Tibial artery (tissue), 4 donors: Measurements from ENCODE around the gene ACYP2.

Experiments used
- DNase-seq, 2 donors: peaks; one replicate each; pipeline ENCODE4 v3.0.0-alpha.2; 2019
- H3K27ac ChIP-seq, 2 donors: fragments of 200-600 bp; sonication (generic) in 1 of 2; 1 replicate in 1 of 2; 2 replicates in 1 of 2; pipeline ENCODE4 v1.5.1; 2018 to 2019; ENCODE audit warnings: mild to moderate bottlenecking in 1 of 2
- H3K27me3 ChIP-seq, 2 donors: fragments of 200-600 bp; sonication (generic) in 1 of 2; one replicate each; pipeline versions ENCODE4 v1.5.1 to v1.6.0; 2016 to 2019
- H3K36me3 ChIP-seq, 3 donors: fragments of 200-600 bp; sonication (generic) in 2 of 3; one replicate each; pipeline ENCODE4 v1.5.1; 2016 to 2019; ENCODE audit warnings: mild to moderate bottlenecking in 2 of 3
- H3K4me1 ChIP-seq, 4 donors: fragments of 200-600 bp; sonication (generic) in 2 of 4; 1 replicate in 3 of 4; 2 replicates in 1 of 4; pipeline ENCODE4 v1.5.1; 2016 to 2019
- H3K4me3 ChIP-seq, 2 donors: fragments of 200-600 bp; sonication (generic) in 1 of 2; 1 replicate in 1 of 2; 2 replicates in 1 of 2; pipeline ENCODE4 v1.5.1; 2018 to 2019; ENCODE audit warnings: mild to moderate bottlenecking in 2 of 2
- H3K9me3 ChIP-seq, 3 donors: fragments of 200-600 bp; sonication (generic) in 1 of 3; one replicate each; pipeline ENCODE4 v1.5.1; 2016 to 2019
- CTCF ChIP-seq, 2 experiments: fragments of 200-600 bp in 1 of 2; fragments of 450-650 bp in 1 of 2; IDR thresholded peaks; one replicate each; pipeline ENCODE4 v1.5.1; 2017 to 2019; ENCODE audit warnings: antibody characterized with exemption in 2 of 2, mild to moderate bottlenecking in 1 of 2, moderate library complexity in 1 of 2
- intact Hi-C: fragments of 100-400 bp; cut with DNase I; formaldehyde crosslinking; loops from one replicate; pipeline ENCODE4 v1.15.0; 2023; ENCODE audit warnings: low total_unique reads

The ACYP2 gene

GRCh38 chr2:54083445-54083844 is 32.0 kb upstream of the ACYP2 start:
- Histone ChIP-seq H3K27ac (no peak overlapping the region), H3K9me3 (no peaks in the 10 kb centered on the region), H3K36me3 (no peaks in the 10 kb centered on the region), H3K27me3 (no peaks in the 10 kb centered on the region), H3K4me3 (no peak overlapping the region), H3K4me1 (no peaks in the 10 kb centered on the region)
- no peak for DNase-seq
- no peak for TF ChIP-seq CTCF (IDR thresholded peaks at IDR 0.05)
- intact Hi-C loops, result no loop called here

GRCh38 chr2:54084600-54084999 is 30.8 kb upstream of the ACYP2 start:
- Histone ChIP-seq H3K36me3 (no peaks in the 10 kb centered on the region), H3K4me3 (no peak overlapping the region), H3K27ac (no peak overlapping the region), H3K4me1 (no peaks in the 10 kb centered on the region), H3K9me3 (no peaks in the 10 kb centered on the region), H3K27me3 (no peaks in the 10 kb centered on the region)
- intact Hi-C loops, result no loop called here
- no peak for DNase-seq
- TF ChIP-seq CTCF (IDR thresholded peaks at IDR 0.05), result peak; percentile 29 to 38

- intact Hi-C loops, result no loop called here
- no peak for DNase-seq
- H3K27ac ChIP-seq, result no peak overlapping the region
Measured at GRCh38 chr2:54085069-54085468, 30.3 kb upstream of the ACYP2 start.

GRCh38 chr2:54086157-54086556 is 29.3 kb upstream of the ACYP2 start:
- no peak for TF ChIP-seq CTCF (IDR thresholded peaks at IDR 0.05)
- no peak for DNase-seq
- no peaks in the 10 kb centered on the region for H3K4me1 ChIP-seq
- H3K4me3 ChIP-seq, result no peak overlapping the region
- no peaks in the 10 kb centered on the region for H3K9me3 ChIP-seq
- intact Hi-C loops, result no loop called here
- H3K36me3 ChIP-seq, result no peaks in the 10 kb centered on the region
- no peak overlapping the region for H3K27ac ChIP-seq
- H3K27me3 ChIP-seq, result no peaks in the 10 kb centered on the region

More at GRCh38 chr2:54085069-54085468, 30.3 kb upstream of the ACYP2 start:
- Histone ChIP-seq H3K27me3 (no peaks in the 10 kb centered on the region), H3K9me3 (no peaks in the 10 kb centered on the region), H3K4me1 (no peaks in the 10 kb centered on the region), H3K36me3 (no peaks in the 10 kb centered on the region), H3K4me3 (no peak overlapping the region)
- TF ChIP-seq CTCF (IDR thresholded peaks at IDR 0.05), result no peak

GRCh38 chr2:54088191-54088634 is 27.2 kb upstream of the ACYP2 start:
- no peak for DNase-seq
- Histone ChIP-seq H3K9me3 (no peaks in the 10 kb centered on the region), H3K36me3 (no peaks in the 10 kb centered on the region), H3K4me1 (no peaks in the 10 kb centered on the region), H3K4me3 (no peak overlapping the region), H3K27me3 (no peaks in the 10 kb centered on the region), H3K27ac (no peak overlapping the region)
- intact Hi-C loops, result no loop called here
- TF ChIP-seq CTCF (IDR thresholded peaks at IDR 0.05), result no peak

- Histone ChIP-seq H3K4me1 (no peaks in the 10 kb centered on the region), H3K4me3 (no peak overlapping the region), H3K9me3 (no peaks in the 10 kb centered on the region), H3K27ac (no peak overlapping the region), H3K27me3 (no peaks in the 10 kb centered on the region), H3K36me3 (no peaks in the 10 kb centered on the region)
- TF ChIP-seq CTCF (IDR thresholded peaks at IDR 0.05), result no peak
- no peak for DNase-seq
- intact Hi-C loops, result no loop called here
Measured at GRCh38 chr2:54088719-54089118, 26.7 kb upstream of the ACYP2 start.
